NCI-H187 treated with DMSO at 0.1 percent for 48 hours (cell line): Measurements from ENCODE around the gene SERPINE1.

Source experiments
- DNase-seq: peaks from one replicate; lab custom pipeline; 2025; lab: John Stamatoyannopoulos, UW

Gene SERPINE1

GRCh38 chr7:101156866-101157589 lies 30.1 kb downstream of the SERPINE1 start:
- DNase-seq: no peak

GRCh38 chr7:101159696-101160674 lies 33.1 kb downstream of the SERPINE1 start:
- no peak for DNase-seq

- no peak for DNase-seq
Observed at GRCh38 chr7:101160910-101161309, 34.0 kb downstream of the SERPINE1 start.

- no peak for DNase-seq
Observed at GRCh38 chr7:101161692-101162471, 35.0 kb downstream of the SERPINE1 start.

GRCh38 chr7:101162551-101163278 lies 35.8 kb downstream of the SERPINE1 start:
- DNase-seq: no peak

- DNase-seq: no peak
Observed at GRCh38 chr7:101163279-101164070, 36.6 kb downstream of the SERPINE1 start.

- no peak for DNase-seq
Observed at GRCh38 chr7:101164071-101164840, 37.4 kb downstream of the SERPINE1 start.

GRCh38 chr7:101165075-101165957 lies 38.4 kb downstream of the SERPINE1 start, which contains the start of gene VGF:
VGF (minus strand) TSS chr7:101165569; CDS start chr7:101164843, 726 bp downstream.
- DNase-seq: peak; percentile 73

GRCh38 chr7:101165958-101166647 lies 39.2 kb downstream of the SERPINE1 start:
- no peak for DNase-seq

- DNase-seq: no peak
Observed at GRCh38 chr7:101166648-101166908, 39.7 kb downstream of the SERPINE1 start.

GRCh38 chr7:101166909-101167644 lies 40.2 kb downstream of the SERPINE1 start:
- peak; percentile 33 for DNase-seq

GRCh38 chr7:101167645-101168411 lies 40.9 kb downstream of the SERPINE1 start:
- no peak for DNase-seq

GRCh38 chr7:101168412-101169049 lies 41.6 kb downstream of the SERPINE1 start:
- DNase-seq: no peak

GRCh38 chr7:101169110-101169837 lies 42.4 kb downstream of the SERPINE1 start:
- no peak for DNase-seq

GRCh38 chr7:101169838-101170551 lies 43.1 kb downstream of the SERPINE1 start:
- DNase-seq: no peak
